Ectodermal cell (in vitro differentiated cells): ENCODE results near the gene CEMIP.

Experiments
- H3K27ac ChIP-seq: 2 replicates; pipeline ENCODE4 v1.7.0; 2013; ENCODE audit warnings: mild to moderate bottlenecking, low read depth, low read length; ENCODE audit not compliant: insufficient read depth, poor library complexity, severe bottlenecking
- H3K27me3 ChIP-seq: 2 replicates; pipeline ENCODE4 v1.7.0; 2013; ENCODE audit warnings: mild to moderate bottlenecking, low read length; ENCODE audit not compliant: insufficient read depth, control insufficient read depth, poor library complexity, severe bottlenecking
- H3K36me3 ChIP-seq: one replicate; pipeline ENCODE4 v1.7.0; 2013; ENCODE audit warnings: low read length; ENCODE audit not compliant: control insufficient read depth, insufficient read depth
- H3K4me1 ChIP-seq: one replicate; pipeline ENCODE4 v1.7.0; 2013; ENCODE audit warnings: low read length; ENCODE audit not compliant: control insufficient read depth, insufficient read depth
- H3K4me3 ChIP-seq: 2 replicates; pipeline ENCODE4 v1.7.0; 2013; ENCODE audit warnings: low read depth, low read length, control low read depth; ENCODE audit not compliant: insufficient read depth
- H3K9me3 ChIP-seq: 2 replicates; pipeline ENCODE4 v1.7.0; 2013; ENCODE audit warnings: mild to moderate bottlenecking, low read length, moderate library complexity; ENCODE audit not compliant: control insufficient read depth
- WGBS, 2 experiments: methylation state at CpG; one replicate each; pipeline ENCODE4 v1.1.7; 2013; ENCODE audit warnings: missing lambda C conversion rate in 2 of 2; 5-methylcytosine and 5-hydroxymethylcytosine counted together

CEMIP gene

GRCh38 chr15:80816936-80817335, 37.8 kb downstream of the CEMIP start:
- Histone ChIP-seq H3K27me3 (no peaks in the 10 kb centered on the region), H3K4me1 (no peaks in the 10 kb centered on the region), H3K4me3 (no peak overlapping the region), H3K36me3 (no peaks in the 10 kb centered on the region), H3K27ac (no peak overlapping the region), H3K9me3 (no peaks in the 10 kb centered on the region)
- WGBS, 2 experiments: 71 to 72% methylated on average over 4 of the region's 4 CpGs

DNA sequence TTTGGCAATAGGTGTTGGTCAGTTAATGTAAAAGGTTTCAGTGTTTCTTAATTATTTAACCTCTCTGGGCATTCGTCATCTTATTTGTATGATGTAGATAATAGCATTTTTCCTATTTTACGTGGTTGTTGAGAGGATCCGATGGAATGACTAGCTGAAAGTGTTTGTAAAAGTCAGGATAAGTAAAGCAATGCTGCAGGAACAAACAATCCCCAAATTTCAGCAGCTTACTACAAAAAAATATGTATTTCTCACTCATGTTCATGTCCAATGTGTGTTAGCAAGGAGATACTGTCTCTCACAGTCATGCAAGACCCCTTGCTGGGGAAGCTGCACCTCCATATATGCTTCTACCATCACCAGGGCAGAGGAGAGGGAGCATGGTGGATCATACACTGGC, 38.7 kb downstream of the CEMIP start:
- no peaks in the 10 kb centered on the region for H3K9me3 ChIP-seq
- 98 to 100% methylated on average over 3 of the region's 3 CpGs for WGBS, 2 experiments
- H3K4me1 ChIP-seq: no peaks in the 10 kb centered on the region
- H3K36me3 ChIP-seq: no peaks in the 10 kb centered on the region
- no peak overlapping the region for H3K27ac ChIP-seq
- H3K4me3 ChIP-seq: no peak overlapping the region
- H3K27me3 ChIP-seq: no peaks in the 10 kb centered on the region

DNA sequence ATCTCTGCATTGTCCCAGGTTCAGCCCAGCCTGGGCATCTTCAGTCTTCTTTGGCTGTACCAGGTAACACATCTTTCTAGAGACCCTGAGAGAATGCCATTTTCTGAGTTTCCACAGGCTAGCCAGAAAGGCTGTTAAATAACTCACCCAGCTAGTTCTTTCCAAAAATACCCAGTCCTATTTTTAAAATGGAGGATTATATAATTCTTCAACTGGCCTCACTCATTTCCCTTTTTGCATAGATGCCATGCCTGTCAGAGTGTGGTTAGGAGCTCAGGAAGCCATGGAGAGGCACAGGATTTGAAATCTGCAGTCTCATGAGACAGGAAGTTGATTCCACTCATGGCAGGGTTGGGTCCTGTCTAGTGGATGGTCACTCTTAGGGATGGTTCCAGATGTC, 39.8 kb downstream of the CEMIP start:
- H3K27me3 ChIP-seq: no peaks in the 10 kb centered on the region
- no peaks in the 10 kb centered on the region for H3K4me1 ChIP-seq
- no peak overlapping the region for H3K27ac ChIP-seq
- no peaks in the 10 kb centered on the region for H3K9me3 ChIP-seq
- no peak overlapping the region for H3K4me3 ChIP-seq
- H3K36me3 ChIP-seq: no peaks in the 10 kb centered on the region

GRCh38 chr15:80820092-80820491, 40.9 kb downstream of the CEMIP start:
- no peaks in the 10 kb centered on the region for H3K4me1 ChIP-seq
- no peak overlapping the region for H3K4me3 ChIP-seq
- no peaks in the 10 kb centered on the region for H3K36me3 ChIP-seq
- no peaks in the 10 kb centered on the region for H3K27me3 ChIP-seq
- H3K9me3 ChIP-seq: no peaks in the 10 kb centered on the region
- 95% methylated on average over 3 of the region's 3 CpGs for WGBS, 2 experiments
- no peak overlapping the region for H3K27ac ChIP-seq

DNA sequence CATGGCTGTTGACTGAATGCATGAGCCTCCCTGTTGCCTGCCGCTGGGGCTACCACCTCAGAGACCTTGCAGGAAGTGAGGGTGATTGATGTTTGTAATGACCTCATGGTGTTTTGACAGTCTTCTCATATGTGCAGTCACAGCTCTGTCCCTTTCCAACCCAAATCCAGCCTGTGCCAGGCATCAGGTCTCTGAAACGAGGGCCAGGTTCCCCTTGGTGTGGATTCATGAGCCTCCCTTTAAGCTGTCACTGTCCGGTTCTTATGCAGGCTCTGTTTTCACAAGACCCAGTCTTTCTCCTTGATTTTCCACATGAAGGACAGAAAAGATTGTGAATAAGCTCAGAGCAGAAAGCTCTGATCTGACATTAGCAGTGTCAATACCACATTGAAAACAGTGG, 43.1 kb downstream of the CEMIP start:
- Histone ChIP-seq H3K4me3 (no peak overlapping the region), H3K27ac (no peak overlapping the region), H3K27me3 (no peaks in the 10 kb centered on the region), H3K36me3 (no peaks in the 10 kb centered on the region), H3K4me1 (no peaks in the 10 kb centered on the region), H3K9me3 (no peaks in the 10 kb centered on the region)
- 95% methylated on average over 3 of the region's 3 CpGs for WGBS, 2 experiments

- Histone ChIP-seq H3K27ac (no peak overlapping the region), H3K9me3 (no peaks in the 10 kb centered on the region), H3K27me3 (no peaks in the 10 kb centered on the region), H3K4me3 (no peak overlapping the region), H3K4me1 (no peaks in the 10 kb centered on the region), H3K36me3 (no peaks in the 10 kb centered on the region)
- 86 to 92% methylated on average over 5 to 6 of the region's 6 CpGs for WGBS, 2 experiments
Measured at GRCh38 chr15:80822676-80823075, 43.5 kb downstream of the CEMIP start.

- no peaks in the 10 kb centered on the region for H3K4me1 ChIP-seq
- no peaks in the 10 kb centered on the region for H3K9me3 ChIP-seq
- WGBS, 2 experiments: 63 to 69% methylated on average over 6 of the region's 6 CpGs
- no peaks in the 10 kb centered on the region for H3K36me3 ChIP-seq
- no peak overlapping the region for H3K27ac ChIP-seq
- no peaks in the 10 kb centered on the region for H3K27me3 ChIP-seq
- H3K4me3 ChIP-seq: no peak overlapping the region
Measured at GRCh38 chr15:80823120-80823519, 44.0 kb downstream of the CEMIP start.

DNA sequence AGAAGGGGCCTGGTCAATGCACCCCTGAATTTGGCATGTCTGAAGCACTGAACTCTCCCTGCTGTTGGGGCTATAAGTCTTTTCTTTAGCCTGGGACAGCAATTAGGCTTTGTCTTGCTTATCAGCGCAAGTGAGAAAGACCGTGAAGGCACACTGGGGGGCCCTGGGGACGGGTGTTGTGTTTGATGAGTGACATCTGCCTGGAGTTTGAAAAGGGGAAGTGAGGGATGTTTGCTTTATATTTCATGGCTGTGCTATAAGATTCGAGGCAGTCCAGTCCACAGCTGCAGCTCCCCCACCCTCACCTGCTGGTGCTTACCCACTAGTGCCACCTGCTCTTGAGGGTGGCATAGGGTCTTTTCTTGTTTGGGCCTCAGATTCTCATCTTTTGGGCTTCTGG, 44.8 kb downstream of the CEMIP start:
- Histone ChIP-seq H3K4me1 (no peaks in the 10 kb centered on the region), H3K27ac (no peak overlapping the region), H3K27me3 (no peaks in the 10 kb centered on the region), H3K36me3 (no peaks in the 10 kb centered on the region), H3K9me3 (no peaks in the 10 kb centered on the region), H3K4me3 (no peak overlapping the region)
- WGBS, 2 experiments: 52 to 57% methylated on average over 4 of the region's 4 CpGs

DNA sequence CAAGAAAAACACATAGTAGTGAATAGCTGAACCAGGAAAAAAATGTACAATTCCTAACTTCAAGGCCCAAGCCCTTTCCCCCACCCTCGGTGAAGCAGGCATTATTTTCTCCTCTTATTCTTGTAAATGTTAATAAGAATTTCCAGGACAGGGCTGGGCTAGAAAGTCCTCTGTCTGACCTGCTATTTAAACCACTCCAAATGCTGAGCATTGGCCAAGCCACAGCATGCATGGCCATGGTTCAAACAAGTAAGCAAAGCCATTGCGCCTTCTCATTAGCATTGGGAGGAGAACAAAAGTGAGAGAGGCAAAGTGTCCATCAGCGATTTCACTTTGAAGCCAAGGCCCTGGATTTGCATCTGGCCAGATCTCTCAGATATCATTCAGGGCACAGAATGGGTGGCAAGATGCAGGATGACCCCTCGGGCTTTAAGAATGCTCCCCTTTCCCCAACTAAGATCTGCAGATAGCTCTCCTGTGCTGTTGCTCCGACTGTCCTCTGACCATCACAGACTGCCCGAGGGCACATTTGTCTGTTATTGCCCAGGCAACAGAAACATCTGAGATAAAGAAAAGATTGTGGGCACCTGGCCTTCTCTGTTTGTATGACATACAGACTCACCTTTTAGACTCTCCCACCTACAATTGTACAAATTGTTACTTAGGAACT, 46.3 kb downstream of the CEMIP start:
- no peaks in the 10 kb centered on the region for H3K27me3 ChIP-seq
- no peak overlapping the region for H3K27ac ChIP-seq
- 89 to 91% methylated on average over 6 of the region's 6 CpGs for whole genome bisulfite sequencing, 2 experiments
- no peak overlapping the region for H3K4me3 ChIP-seq
- no peaks in the 10 kb centered on the region for H3K4me1 ChIP-seq
- no peaks in the 10 kb centered on the region for H3K36me3 ChIP-seq
- H3K9me3 ChIP-seq: no peaks in the 10 kb centered on the region

- no peaks in the 10 kb centered on the region for H3K9me3 ChIP-seq
- H3K4me1 ChIP-seq: no peaks in the 10 kb centered on the region
- H3K4me3 ChIP-seq: no peak overlapping the region
- H3K27ac ChIP-seq: no peak overlapping the region
- no peaks in the 10 kb centered on the region for H3K36me3 ChIP-seq
- H3K27me3 ChIP-seq: no peaks in the 10 kb centered on the region
Measured at GRCh38 chr15:80828796-80829195, 49.6 kb downstream of the CEMIP start.

- Histone ChIP-seq H3K27me3 (no peaks in the 10 kb centered on the region), H3K9me3 (no peaks in the 10 kb centered on the region), H3K27ac (no peak overlapping the region), H3K36me3 (no peaks in the 10 kb centered on the region), H3K4me3 (no peak overlapping the region), H3K4me1 (no peaks in the 10 kb centered on the region)
- WGBS, 2 experiments: 96 to 100% methylated on average over 1 of the region's 1 CpG
Measured at GRCh38 chr15:80830677-80831076, 51.5 kb downstream of the CEMIP start.
